Measurements from ENCODE around the gene TMEM184B. TPM values are rescaled to one million over a fixed set of nuclear protein-coding genes. Genes with fewer than 3 reads are reported as not detected.

The TMEM184B gene
- total RNA-seq, 3 donors from 2014 or later (not counting 1 experiment from before 2014, with no cell fraction given) = 58.1 to 72.5 (median 68.6) TPM

DNA sequence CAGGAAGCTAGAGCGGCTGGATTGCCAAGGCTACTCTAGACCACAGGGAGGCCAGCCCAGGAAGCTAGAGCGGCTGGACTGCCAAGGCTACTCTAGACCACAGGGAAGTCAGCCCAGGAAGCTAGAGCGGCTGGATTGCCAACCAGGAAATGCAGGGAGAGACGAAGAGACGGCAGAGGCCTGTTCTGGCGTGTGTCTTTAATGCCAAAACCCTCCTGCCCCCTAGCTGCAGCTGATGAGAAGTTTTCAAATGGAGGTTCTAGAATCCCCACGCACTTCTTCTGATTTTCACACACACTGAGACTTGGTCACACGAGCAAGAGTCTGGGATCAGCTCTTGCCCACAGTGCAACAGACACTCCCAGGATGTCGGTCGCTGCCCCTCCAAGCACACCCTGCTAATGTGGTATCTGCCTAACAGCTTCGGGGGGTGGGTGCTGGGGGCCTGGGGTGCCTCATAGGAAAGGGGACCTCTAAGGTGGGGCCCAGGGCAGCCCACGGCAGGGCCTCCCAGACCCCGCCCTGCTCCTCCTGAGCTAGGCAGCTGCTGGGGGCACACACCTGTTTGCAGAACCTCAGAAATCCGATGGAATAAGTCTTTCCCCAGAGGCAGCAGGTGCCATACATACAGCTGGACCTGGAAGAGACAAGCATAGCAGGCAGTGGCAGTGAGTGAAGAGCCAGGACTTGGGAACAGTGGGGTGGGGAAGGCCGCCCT is 42.5 kb downstream of the TMEM184B start:
- 51% methylated on average over 14 of the region's 15 CpGs for WGBS (ENCODE audit: insufficient coverage)
- Histone ChIP-seq H3K4me1 (ENCODE audit: control insufficient read depth, insufficient read depth, low read length) (peaks cover 35% of the 10 kb centered on the region), H3K27me3 (ENCODE audit: control insufficient read depth, insufficient read depth, low read length) (no peaks in the 10 kb centered on the region), H3K4me3 (ENCODE audit: low read length) (no peak overlapping the region), H3K36me3 (ENCODE audit: control insufficient read depth, insufficient read depth, low read length) (peaks cover 17% of the 10 kb centered on the region), H3K27ac (ENCODE audit: low read length) (peak overlapping the region; percentile 76), H3K9me3 (ENCODE audit: control insufficient read depth, insufficient read depth, low read length) (no peaks in the 10 kb centered on the region)
- peak; percentile 83 to 86 (median 86) for ATAC-seq
- TF ChIP-seq CTCF (IDR thresholded peaks at IDR 0.05) = peak; percentile 60
- no peaks in the 10 kb centered on the region for H3K9me3 Mint-ChIP-seq
- no peaks in the 10 kb centered on the region for H3K36me3 Mint-ChIP-seq
- intact Hi-C loops (cut with micrococcal nuclease) = loop anchor here (1.0 kb wide), 2 partner anchors 116 to 178 kb away; no protein-coding TSS in a partner anchor
- peak; percentile 60 to 71 for DNase-seq
- peak overlapping the region; percentile 17 for H3K4me3 Mint-ChIP-seq
- H3K4me1 Mint-ChIP-seq = peaks cover 20 to 35% of the 10 kb centered on the region in 2 donors
- peak overlapping the region; percentile 90 to 92 for H3K27ac Mint-ChIP-seq
- H3K27me3 Mint-ChIP-seq (ENCODE audit: low read depth in 2 of 2) = no peaks in the 10 kb centered on the region

- H3K4me3 ChIP-seq (ENCODE audit: low read length) = no peak overlapping the region
- Mint-ChIP-seq H3K27me3 (ENCODE audit: low read depth in 2 of 2) (no peaks in the 10 kb centered on the region), H3K4me3 (peak overlapping the region; percentile 55), H3K36me3 (no peaks in the 10 kb centered on the region), H3K4me1 (peaks cover 20 to 35% of the 10 kb centered on the region in 2 donors), H3K9me3 (no peaks in the 10 kb centered on the region), H3K27ac (peak overlapping the region; percentile 84 to 95)
- peak overlapping the region; percentile 81 for H3K27ac ChIP-seq (ENCODE audit: low read length)
- no peak for TF ChIP-seq CTCF (IDR thresholded peaks at IDR 0.05)
- peaks cover 24% of the 10 kb centered on the region for H3K36me3 ChIP-seq (ENCODE audit: control insufficient read depth, insufficient read depth, low read length)
- no peaks in the 10 kb centered on the region for H3K9me3 ChIP-seq (ENCODE audit: control insufficient read depth, insufficient read depth, low read length)
- peaks cover 35% of the 10 kb centered on the region for H3K4me1 ChIP-seq (ENCODE audit: control insufficient read depth, insufficient read depth, low read length)
- no peaks in the 10 kb centered on the region for H3K27me3 ChIP-seq (ENCODE audit: control insufficient read depth, insufficient read depth, low read length)
- intact Hi-C loops (cut with micrococcal nuclease) = loop anchor here (10.0 kb wide), 1 partner anchor 54 kb away; no protein-coding TSS in a partner anchor
- DNase-seq (peak in 1 of 2 donors; percentile 23), ATAC-seq (peak in 1 of 3 donors; percentile 42)
- WGBS (ENCODE audit: insufficient coverage) = 71% methylated on average over 13 of the region's 14 CpGs
Observed at GRCh38 chr22:38228873-38229740, 43.7 kb downstream of the TMEM184B start.

GRCh38 chr22:38228326-38228872 is 44.4 kb downstream of the TMEM184B start:
- Mint-ChIP-seq H3K4me1 (peaks cover 20 to 35% of the 10 kb centered on the region in 2 donors), H3K9me3 (no peaks in the 10 kb centered on the region), H3K27ac (peak overlapping the region; percentile 84 to 95), H3K4me3 (peak overlapping the region; percentile 55), H3K27me3 (ENCODE audit: low read depth in 2 of 2) (no peaks in the 10 kb centered on the region), H3K36me3 (no peaks in the 10 kb centered on the region)
- H3K4me1 ChIP-seq (ENCODE audit: control insufficient read depth, insufficient read depth, low read length) = peaks cover 35% of the 10 kb centered on the region
- ATAC-seq (no peak), DNase-seq (no peak)
- H3K27ac ChIP-seq (ENCODE audit: low read length) = peak overlapping the region; percentile 81
- no peaks in the 10 kb centered on the region for H3K27me3 ChIP-seq (ENCODE audit: control insufficient read depth, insufficient read depth, low read length)
- no peak overlapping the region for H3K4me3 ChIP-seq (ENCODE audit: low read length)
- TF ChIP-seq CTCF (IDR thresholded peaks at IDR 0.05) = no peak
- 82% methylated on average over 3 of the region's 3 CpGs for WGBS (ENCODE audit: insufficient coverage)
- H3K9me3 ChIP-seq (ENCODE audit: control insufficient read depth, insufficient read depth, low read length) = no peaks in the 10 kb centered on the region
- H3K36me3 ChIP-seq (ENCODE audit: control insufficient read depth, insufficient read depth, low read length) = peaks cover 27% of the 10 kb centered on the region
- intact Hi-C loops (cut with micrococcal nuclease) = loop anchor here (10.0 kb wide), 1 partner anchor 54 kb away; no protein-coding TSS in a partner anchor
